HepG2 (cell line): ENCODE data around the gene IQGAP2. TPM values are rescaled to one million over a fixed set of nuclear protein-coding genes. Genes with fewer than 3 reads are reported as not detected.

Experiments used
- ARHGAP35 ChIP-seq: sonication (generic); formaldehyde crosslinking; IDR thresholded peaks from 2 replicates; pipeline ENCODE4 v1.9.0; 2022; ENCODE audit warnings: mild to moderate bottlenecking, inconsistent platforms, moderate library complexity, missing genetic modification reagents, borderline replicate concordance
- ARNT2 ChIP-seq: sonication (generic); formaldehyde crosslinking; IDR thresholded peaks from 2 replicates; pipeline ENCODE4 v1.8.0; 2022; ENCODE audit warnings: mild to moderate bottlenecking, low read depth, missing genetic modification reagents, moderate library complexity
- ARNTL ChIP-seq: sonication (generic); formaldehyde crosslinking; IDR thresholded peaks from 2 replicates; pipeline ENCODE4 v1.4.0; 2020; ENCODE audit warnings: mild to moderate bottlenecking, missing genetic modification reagents
- BHLHE40 ChIP-seq: IDR thresholded peaks from 2 replicates; pipeline ENCODE4 v1.6.1; 2011; ENCODE audit warnings: low read length, improper control_type of control experiment
- ETV5 ChIP-seq: IDR thresholded peaks from 2 replicates; pipeline ENCODE4 v1.6.1; 2018; ENCODE audit warnings: missing biosample characterization, missing genetic modification reagents, inconsistent platforms, borderline replicate concordance
- ETV6 ChIP-seq: sonication (generic); formaldehyde crosslinking; conservative IDR thresholded peaks from 2 replicates; pipeline ENCODE4 v1.4.0; 2020; ENCODE audit warnings: missing genetic modification reagents
- FOXK2 ChIP-seq: fragments of 450-650 bp; IDR thresholded peaks from 2 replicates; pipeline ENCODE4 v1.6.1; 2016
- GABPB1 ChIP-seq: IDR thresholded peaks from 2 replicates; pipeline ENCODE4 v1.6.1; 2016; ENCODE audit warnings: mild to moderate bottlenecking, missing genetic modification reagents, moderate library complexity, missing compliant biosample characterization
- ISX ChIP-seq: sonication (generic); formaldehyde crosslinking; conservative IDR thresholded peaks from 2 replicates; pipeline ENCODE4 v1.5.0; 2020; ENCODE audit warnings: missing genetic modification reagents
- KMT2A ChIP-seq: sonication (generic); formaldehyde crosslinking; IDR thresholded peaks from 2 replicates; pipeline ENCODE4 v1.4.0; 2020; ENCODE audit warnings: missing genetic modification reagents
- MAZ ChIP-seq, 2 experiments: sonication (generic) in 1 of 2; formaldehyde crosslinking in 1 of 2; IDR thresholded peaks; 2 replicates each; pipeline versions ENCODE4 v1.5.0 to v1.6.1; 2012 to 2020; ENCODE audit warnings: low read depth in 2 of 2, mild to moderate bottlenecking in 2 of 2, borderline replicate concordance in 1 of 2, improper control_type of control experiment in 1 of 2, low read length in 1 of 2, missing genetic modification reagents in 1 of 2, moderate library complexity in 1 of 2
- MYPOP ChIP-seq: sonication (generic); formaldehyde crosslinking; IDR thresholded peaks from 2 replicates; pipeline ENCODE4 v1.8.1; 2023; ENCODE audit warnings: mild to moderate bottlenecking, moderate library complexity, missing genetic modification reagents
- POLR2A ChIP-seq, 2 experiments: IDR thresholded peaks; 2 replicates each; pipeline ENCODE4 v1.6.1; 2011; ENCODE audit warnings: low read depth in 2 of 2, low read length in 2 of 2, mild to moderate bottlenecking in 1 of 2, moderate library complexity in 1 of 2; ENCODE audit not compliant: insufficient read depth in 1 of 2
- REL ChIP-seq: sonication (generic); formaldehyde crosslinking; conservative IDR thresholded peaks from 2 replicates; pipeline ENCODE4 v1.8.0; 2022; ENCODE audit warnings: mild to moderate bottlenecking, missing genetic modification reagents, moderate library complexity
- SMC3 ChIP-seq: IDR thresholded peaks from 2 replicates; pipeline ENCODE4 v1.6.1; 2011; ENCODE audit warnings: low read length, improper control_type of control experiment
- SRY ChIP-seq: sonication (generic); formaldehyde crosslinking; IDR thresholded peaks from 2 replicates; pipeline ENCODE4 v1.8.0; 2022; ENCODE audit warnings: mild to moderate bottlenecking, missing genetic modification reagents
- ZFP41 ChIP-seq: sonication (generic); formaldehyde crosslinking; IDR thresholded peaks from 2 replicates; pipeline ENCODE4 v1.4.0; 2020; ENCODE audit warnings: mild to moderate bottlenecking, missing genetic modification reagents, borderline replicate concordance
- ZNF12 ChIP-seq: sonication (generic); formaldehyde crosslinking; IDR thresholded peaks from 2 replicates; pipeline ENCODE4 v1.5.0; 2020; ENCODE audit warnings: missing genetic modification reagents
- ZNF572 ChIP-seq: sonication (generic); formaldehyde crosslinking; IDR thresholded peaks from 2 replicates; pipeline ENCODE4 v1.5.1; 2020; ENCODE audit warnings: mild to moderate bottlenecking, missing genetic modification reagents
- ZNF576 ChIP-seq: sonication (generic); formaldehyde crosslinking; IDR thresholded peaks from 2 replicates; pipeline ENCODE4 v1.4.0; 2020; ENCODE audit warnings: mild to moderate bottlenecking, missing genetic modification reagents
- ZNF644 ChIP-seq: IDR thresholded peaks from 2 replicates; pipeline ENCODE4 v1.6.1; 2016; ENCODE audit warnings: low read depth
- ZNF780A ChIP-seq: sonication (generic); formaldehyde crosslinking; IDR thresholded peaks from 2 replicates; pipeline ENCODE4 v1.8.0; 2022; ENCODE audit warnings: mild to moderate bottlenecking, missing genetic modification reagents, moderate library complexity
- polyA plus RNA-seq, 8 experiments: library from polyadenylated mRNA; depleted of rRNA in 3 of 8; stranded (reverse) in 7 of 8; unstranded in 1 of 8; fragments of >200 nt; fragmentation: Illumina TruSeq in 4 of 8; extraction: Trizol in 4 of 8; gene quantifications; 2 replicates each; pipeline versions ENCODE4 v1.2.1 to v1.2.3, GENCODE V29; 2011 to 2016; ENCODE audit warnings: low read depth in 4 of 8, missing spikeins in 1 of 8, mixed read lengths in 1 of 8; ENCODE audit not compliant: insufficient read depth in 1 of 8
- total RNA-seq, 5 experiments: library from RNA; depleted of rRNA; stranded (reverse); fragments of >200 nt; fragmentation: Illumina TruSeq; extraction: Trizol; gene quantifications; 2 replicates each; pipeline ENCODE4 v1.2.3, GENCODE V29; 2016; ENCODE audit warnings: low read depth in 1 of 5
- TF ChIP-seq, protein P1 (sequence below): sonication (generic); formaldehyde crosslinking; IDR thresholded peaks from 2 replicates; pipeline ENCODE4 v1.8.0; 2022; ENCODE audit warnings: mild to moderate bottlenecking, missing genetic modification reagents, moderate library complexity
- TF ChIP-seq, protein P2 (sequence below): IDR thresholded peaks from 2 replicates; pipeline ENCODE4 v1.4.0; 2020; ENCODE audit warnings: mild to moderate bottlenecking, missing genetic modification reagents

IQGAP2 gene
- total and polyA plus RNA-seq, 2 of the 13 experiments (the other 11 are each of a cell fraction or from before 2014, with no cell fraction given) = 35.2 to 83.3 TPM

GRCh38 chr5:76402886-76403765, at the start of gene IQGAP2 (continued):
- TF ChIP-seq ISX (CRISPR knock-in tag) (no peak), ARNT2 (CRISPR knock-in tag) (peak; percentile 65), ARHGAP35 (CRISPR knock-in tag) (no peak), ZNF576 (CRISPR knock-in tag) (0 out of 2 replicates have a peak, but pooled peaks have one; percentile 75), ETV6 (peak; percentile 57), ZNF780A (CRISPR knock-in tag) (peak; percentile 51; the same call in 1 of the 2 replicates), ZNF12 (CRISPR knock-in tag) (peak; percentile 75; the same call in 1 of the 2 replicates), ZNF572 (CRISPR knock-in tag) (no peak), REL (CRISPR knock-in tag) (peak; percentile 33; the same call in 1 of the 2 replicates), ZNF644 (CRISPR knock-in tag) (0 out of 2 replicates have a peak, but pooled peaks have one; percentile 26), ARNTL (CRISPR knock-in tag) (no peak), MAZ (IDR thresholded peaks at IDR 0.05; ENCODE audit: borderline replicate concordance, low read depth, low read length) (peak; percentile 77; the same call in 1 of the 2 replicates), MAZ (CRISPR knock-in tag; IDR thresholded peaks at IDR 0.05; ENCODE audit: low read depth) (peak; percentile 88), BHLHE40 (no peak), ZFP41 (peak; percentile 49; the same call in 1 of the 2 replicates), MYPOP (no peak; the same call in none of the 2 replicates), POLR2A (IDR thresholded peaks at IDR 0.05; ENCODE audit: insufficient read depth in 1 of 2, low read depth in 2 of 2, low read length in 2 of 2) (peak; percentile 61 to 71), SMC3 (peak; percentile 12; the same call in 1 of the 2 replicates), SRY (CRISPR knock-in tag) (peak; percentile 60; the same call in 1 of the 2 replicates), GABPB1 (CRISPR knock-in tag) (peak; percentile 81), ETV5 (CRISPR knock-in tag) (0 out of 2 replicates have a peak, but pooled peaks have one; percentile 27), KMT2A (CRISPR knock-in tag) (peak; percentile 90), FOXK2 (no peak)
- TF ChIP-seq, protein P1, sequence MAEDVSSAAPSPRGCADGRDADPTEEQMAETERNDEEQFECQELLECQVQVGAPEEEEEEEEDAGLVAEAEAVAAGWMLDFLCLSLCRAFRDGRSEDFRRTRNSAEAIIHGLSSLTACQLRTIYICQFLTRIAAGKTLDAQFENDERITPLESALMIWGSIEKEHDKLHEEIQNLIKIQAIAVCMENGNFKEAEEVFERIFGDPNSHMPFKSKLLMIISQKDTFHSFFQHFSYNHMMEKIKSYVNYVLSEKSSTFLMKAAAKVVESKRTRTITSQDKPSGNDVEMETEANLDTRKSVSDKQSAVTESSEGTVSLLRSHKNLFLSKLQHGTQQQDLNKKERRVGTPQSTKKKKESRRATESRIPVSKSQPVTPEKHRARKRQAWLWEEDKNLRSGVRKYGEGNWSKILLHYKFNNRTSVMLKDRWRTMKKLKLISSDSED = no peak
- TF ChIP-seq, protein P2, sequence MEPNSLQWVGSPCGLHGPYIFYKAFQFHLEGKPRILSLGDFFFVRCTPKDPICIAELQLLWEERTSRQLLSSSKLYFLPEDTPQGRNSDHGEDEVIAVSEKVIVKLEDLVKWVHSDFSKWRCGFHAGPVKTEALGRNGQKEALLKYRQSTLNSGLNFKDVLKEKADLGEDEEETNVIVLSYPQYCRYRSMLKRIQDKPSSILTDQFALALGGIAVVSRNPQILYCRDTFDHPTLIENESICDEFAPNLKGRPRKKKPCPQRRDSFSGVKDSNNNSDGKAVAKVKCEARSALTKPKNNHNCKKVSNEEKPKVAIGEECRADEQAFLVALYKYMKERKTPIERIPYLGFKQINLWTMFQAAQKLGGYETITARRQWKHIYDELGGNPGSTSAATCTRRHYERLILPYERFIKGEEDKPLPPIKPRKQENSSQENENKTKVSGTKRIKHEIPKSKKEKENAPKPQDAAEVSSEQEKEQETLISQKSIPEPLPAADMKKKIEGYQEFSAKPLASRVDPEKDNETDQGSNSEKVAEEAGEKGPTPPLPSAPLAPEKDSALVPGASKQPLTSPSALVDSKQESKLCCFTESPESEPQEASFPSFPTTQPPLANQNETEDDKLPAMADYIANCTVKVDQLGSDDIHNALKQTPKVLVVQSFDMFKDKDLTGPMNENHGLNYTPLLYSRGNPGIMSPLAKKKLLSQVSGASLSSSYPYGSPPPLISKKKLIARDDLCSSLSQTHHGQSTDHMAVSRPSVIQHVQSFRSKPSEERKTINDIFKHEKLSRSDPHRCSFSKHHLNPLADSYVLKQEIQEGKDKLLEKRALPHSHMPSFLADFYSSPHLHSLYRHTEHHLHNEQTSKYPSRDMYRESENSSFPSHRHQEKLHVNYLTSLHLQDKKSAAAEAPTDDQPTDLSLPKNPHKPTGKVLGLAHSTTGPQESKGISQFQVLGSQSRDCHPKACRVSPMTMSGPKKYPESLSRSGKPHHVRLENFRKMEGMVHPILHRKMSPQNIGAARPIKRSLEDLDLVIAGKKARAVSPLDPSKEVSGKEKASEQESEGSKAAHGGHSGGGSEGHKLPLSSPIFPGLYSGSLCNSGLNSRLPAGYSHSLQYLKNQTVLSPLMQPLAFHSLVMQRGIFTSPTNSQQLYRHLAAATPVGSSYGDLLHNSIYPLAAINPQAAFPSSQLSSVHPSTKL (CRISPR knock-in tag) = peak; percentile 85
